ENCODE data around the gene DKC1.

- TF ChIP-seq TCF7L2 (IDR thresholded peaks at IDR 0.05; ENCODE audit: low read depth, low read length), result no peak
- TF ChIP-seq CTCF (IDR thresholded peaks at IDR 0.05), result no peak
- TF ChIP-seq SIN3A (IDR thresholded peaks at IDR 0.05; ENCODE audit: borderline replicate concordance, insufficient read depth, low read depth, low read length), result no peak
- no peak for TF ChIP-seq POLR2AphosphoS5 (IDR thresholded peaks at IDR 0.05; ENCODE audit: low read depth, low read length)
- TF ChIP-seq REST (IDR thresholded peaks at IDR 0.05; ENCODE audit: insufficient read depth in 1 of 2, low read depth in 2 of 2, low read length in 1 of 2), result no peak
Observed at GRCh38 chrX:154727871-154728270, 34.8 kb upstream of the DKC1 start.

Measured in Panc1 (cell line).